GM12892 (cell line): ENCODE data around the gene FAM89B.
"Not testable (repeated sequence)": the region's sequence is repeated elsewhere in the genome, so short reads cannot be mapped to it uniquely, and the experiment has no call there.

Experiments used
- DNase-seq: peaks from one replicate; pipeline ENCODE4 v3.0.0; 2011; ENCODE audit not compliant: insufficient read length
- FAIRE-seq: peaks from 2 replicates; lab custom pipeline; 2011; peaks lifted over from hg19 to GRCh38; lab: Jason Lieb, UNC
- POLR2A ChIP-seq: IDR thresholded peaks from 2 replicates; pipeline ENCODE4 v1.6.1; 2011; ENCODE audit warnings: low read depth, low read length, control low read depth
- POLR2AphosphoS5 ChIP-seq: IDR thresholded peaks from 2 replicates; pipeline ENCODE4 v1.6.1; 2011; ENCODE audit warnings: low read depth, low read length, control low read depth
- TAF1 ChIP-seq: IDR thresholded peaks from 2 replicates; pipeline ENCODE4 v1.6.1; 2011; ENCODE audit warnings: low read depth, mild to moderate bottlenecking, control low read depth, low read length, borderline replicate concordance

The FAM89B gene

GRCh38 chr11:65560555-65561418, 11.6 kb upstream of the FAM89B start:
- TF ChIP-seq POLR2A (no peak), POLR2AphosphoS5 (no peak), TAF1 (no peak)
- DNase-seq = no peak
- FAIRE-seq = no peak

- no peak for DNase-seq
- no peak for TF ChIP-seq POLR2A
- FAIRE-seq = no peak
These were observed 10.3 kb upstream of the FAM89B start for GRCh38 chr11:65562020-65562419.

GRCh38 chr11:65562788-65563187, 9.6 kb upstream of the FAM89B start:
- no peak for TF ChIP-seq TAF1
- TF ChIP-seq POLR2AphosphoS5 = no peak
- TF ChIP-seq POLR2A = no peak
- DNase-seq = no peak
- no peak for FAIRE-seq

- no peak for TF ChIP-seq POLR2AphosphoS5
- no peak for TF ChIP-seq POLR2A
- TF ChIP-seq TAF1 = no peak
- no peak for DNase-seq
- FAIRE-seq = no peak
These were observed 8.7 kb upstream of the FAM89B start for GRCh38 chr11:65563601-65564000.

- DNase-seq, FAIRE-seq: not testable (repeated sequence)
These were observed 7.3 kb upstream of the FAM89B start for GRCh38 chr11:65564879-65565559.

GRCh38 chr11:65565624-65566453, 6.5 kb upstream of the FAM89B start:
- DNase-seq (no peak), FAIRE-seq (no peak)
- TF ChIP-seq POLR2A = no peak

GRCh38 chr11:65569164-65569972, 3.0 kb upstream of the FAM89B start:
- no peak for TF ChIP-seq POLR2AphosphoS5
- TF ChIP-seq TAF1 = no peak
- TF ChIP-seq POLR2A = no peak
- DNase-seq (no peak), FAIRE-seq (peak; percentile 48)

- peak; percentile 70; the same call in 1 of the 2 replicates for TF ChIP-seq TAF1
- peak; percentile 76; the same call in 1 of the 2 replicates for TF ChIP-seq POLR2A
- TF ChIP-seq POLR2AphosphoS5 = peak; percentile 47; the same call in 1 of the 2 replicates
- peak; percentile 100 for FAIRE-seq
- peak; percentile 98 for DNase-seq
These were observed 2.1 kb upstream of the FAM89B start, which contains the start of gene ZNRD2 for GRCh38 chr11:65569973-65570918. Gene ZNRD2 (plus strand): TSS chr11:65570477. CDS start chr11:65570492, 15 bp downstream.

GRCh38 chr11:65571420-65571819, 918 bp upstream of the FAM89B start:
- FAIRE-seq (no peak), DNase-seq (no peak)
- TF ChIP-seq TAF1 (no peak), POLR2AphosphoS5 (no peak), POLR2A (no peak)

GRCh38 chr11:65571940-65572339, 398 bp upstream of the FAM89B start:
- TF ChIP-seq TAF1 (no peak), POLR2A (no peak), POLR2AphosphoS5 (no peak)
- FAIRE-seq (no peak), DNase-seq (no peak)
